HCT116 (cell line): Measurements from ENCODE around the gene PRKCH. TPM values are rescaled to one million over a fixed set of nuclear protein-coding genes. Genes with fewer than 3 reads are reported as not detected.

Source experiments
- ATAC-seq: fragments of 200-7000 bp; cut with Tn5 transposase; 2 replicates; pipeline ENCODE4 v1.9.1; 2020; ENCODE audit warnings: mild to moderate bottlenecking, moderate library complexity
- BruUV-seq: library from RNA; stranded (reverse); fragments of 400-500 nt; replicated peaks from 2 replicates; lab custom pipeline; 2021; lab: Mats Ljungman, UMichigan
- CTCF ChIA-PET: fragments of 300-600 bp; sonication (Branson Sonifier 250); formaldehyde crosslinking; loops from one replicate; lab custom pipeline; 2021; ENCODE audit warnings: antibody characterized with exemption; lab: Charles Lee
- POLR2A ChIA-PET: fragments of 300-600, 350-600 bp; sonication (Branson Sonifier 250); formaldehyde crosslinking; loops from one replicate; lab custom pipeline; 2021; ENCODE audit warnings: antibody characterized with exemption; lab: Charles Lee
- RAD21 ChIA-PET, 2 experiments: fragments of 300-600 bp; sonication (Branson Sonifier 250); formaldehyde crosslinking; loops; one replicate each; lab custom pipeline; 2023; ENCODE audit warnings: low total read pairs in 2 of 2; ENCODE audit not compliant: uncharacterized antibody in 2 of 2, unreplicated experiment in 2 of 2, low non-redundant PET in 1 of 2; lab: Charles Lee
- DNase-seq: peaks from one replicate; pipeline ENCODE4 v3.0.0-alpha.2; 2010; ENCODE audit warnings: low read depth, low spot score
- H2AFZ ChIP-seq: fragments of 200-600 bp; shearing (Covaris generic), sonication (generic); 2 replicates; pipeline ENCODE4 v1.6.1; 2017; ENCODE audit warnings: low read depth, mixed run types, mixed read lengths, antibody characterized with exemption, low read length; ENCODE audit not compliant: poor library complexity, severe bottlenecking
- H3K27ac ChIP-seq: 2 replicates; pipeline ENCODE4 v1.5.1; 2012; ENCODE audit warnings: low read depth, low read length
- H3K27me3 ChIP-seq: fragments of 200-600 bp; sonication (generic); 2 replicates; pipeline ENCODE4 v1.6.1; 2016; ENCODE audit warnings: mixed run types, low read length, mixed read lengths; ENCODE audit not compliant: insufficient read depth
- H3K36me3 ChIP-seq, 2 experiments: fragments of 200-500 bp in 1 of 2; fragments of 200-600 bp in 1 of 2; sonication (Bioruptor generic) in 1 of 2; sonication (generic) in 1 of 2; 2 replicates each; pipeline versions ENCODE4 v1.5.1 to v1.6.1; 2014 to 2016; ENCODE audit warnings: low read length in 2 of 2, inconsistent platforms in 1 of 2, mixed read lengths in 1 of 2, mixed run types in 1 of 2; ENCODE audit not compliant: insufficient read depth in 2 of 2, control insufficient read depth in 1 of 2
- H3K4me1 ChIP-seq, 2 experiments: fragments of 200-600 bp in 1 of 2; sonication (generic) in 1 of 2; 2 replicates each; pipeline versions ENCODE4 v1.5.1 to v1.6.1; 2012 to 2017; ENCODE audit warnings: low read length in 2 of 2, inconsistent platforms in 1 of 2, mild to moderate bottlenecking in 1 of 2, mixed read lengths in 1 of 2, mixed run types in 1 of 2, moderate library complexity in 1 of 2; ENCODE audit not compliant: insufficient read depth in 2 of 2, control insufficient read depth in 1 of 2
- H3K4me2 ChIP-seq: fragments of 200-600 bp; sonication (generic); 2 replicates; pipeline ENCODE4 v1.6.1; 2017; ENCODE audit warnings: mixed run types, low read length, mixed read lengths
- H3K4me3 ChIP-seq, 2 experiments: fragments of 200-600 bp in 1 of 2; sonication (generic) in 1 of 2; replicated peaks in 1 of 2; 2 replicates each; pipeline ENCODE4 v1.5.1; 2011 to 2016; ENCODE audit warnings: low read length in 2 of 2, control low read depth in 1 of 2, low read depth in 1 of 2, mild to moderate bottlenecking in 1 of 2, mixed read lengths in 1 of 2, mixed run types in 1 of 2
- H3K79me2 ChIP-seq: fragments of 200-600 bp; sonication (generic); 2 replicates; pipeline ENCODE4 v1.6.1; 2017; ENCODE audit warnings: mild to moderate bottlenecking, mixed run types, low read length, moderate library complexity, mixed read lengths; ENCODE audit not compliant: insufficient read depth
- H3K9ac ChIP-seq: fragments of 200-600 bp; sonication (generic); 2 replicates; pipeline ENCODE4 v1.6.1; 2016; ENCODE audit warnings: low read length, mixed read lengths
- H3K9me2 ChIP-seq: fragments of 200-600 bp; sonication (generic), shearing (Covaris generic); 2 replicates; pipeline ENCODE4 v1.6.1; 2017; ENCODE audit warnings: mixed run types, mild to moderate bottlenecking, moderate library complexity; ENCODE audit not compliant: insufficient read depth
- H3K9me3 ChIP-seq, 2 experiments: fragments of 200-500 bp in 1 of 2; fragments of 200-600 bp in 1 of 2; sonication (Bioruptor generic) in 1 of 2; sonication (generic) in 1 of 2; 2 replicates each; pipeline ENCODE4 v1.6.1; 2014 to 2017; ENCODE audit warnings: low read length in 2 of 2, mixed read lengths in 2 of 2, inconsistent platforms in 1 of 2, low read depth in 1 of 2, mild to moderate bottlenecking in 1 of 2, mixed run types in 1 of 2, moderate library complexity in 1 of 2; ENCODE audit not compliant: control insufficient read depth in 1 of 2, insufficient read depth in 1 of 2
- H4K20me1 ChIP-seq: fragments of 200-600 bp; sonication (generic), shearing (Covaris generic); 2 replicates; pipeline ENCODE4 v1.6.1; 2017; ENCODE audit warnings: mixed run types, mild to moderate bottlenecking, moderate library complexity; ENCODE audit not compliant: insufficient read depth
- EZH2 ChIP-seq: fragments of 200-600 bp; sonication (generic); IDR thresholded peaks from 2 replicates; pipeline ENCODE4 v1.6.1; 2017; ENCODE audit warnings: antibody characterized with exemption, mixed run types
- EZH2phosphoT487 ChIP-seq: fragments of 200-600 bp; IDR thresholded peaks from 2 replicates; pipeline ENCODE4 v1.6.1; 2018; ENCODE audit warnings: antibody characterized with exemption, borderline replicate concordance
- MAX ChIP-seq: IDR thresholded peaks from 2 replicates; pipeline ENCODE4 v1.6.1; 2012
- YY1 ChIP-seq: IDR thresholded peaks from 2 replicates; pipeline ENCODE4 v1.6.1; 2011; ENCODE audit warnings: low read length, low read depth, moderate library complexity, mild to moderate bottlenecking; ENCODE audit not compliant: insufficient replicate concordance; ENCODE audit errors: extremely low read depth
- ZFX ChIP-seq: fragments of 450-650 bp; IDR thresholded peaks from 2 replicates; pipeline ENCODE4 v1.6.1; 2017
- intact Hi-C: fragments of 100-400 bp; cut with micrococcal nuclease; formaldehyde crosslinking; loops from 2 replicates; pipeline ENCODE4 v1.10.0; 2022
- total RNA-seq: library from RNA; stranded (reverse); gene quantifications from one replicate; pipeline ENCODE4 v1.2.1, GENCODE V29; 2021; ENCODE audit not compliant: unreplicated experiment
- TF ChIP-seq, protein P1 (sequence below), 3 experiments: fragments of 200-600 bp in 1 of 3; sonication (generic) in 1 of 3; IDR thresholded peaks in 2 of 3; conservative IDR thresholded peaks in 1 of 3; 2 replicates each; pipeline ENCODE4 v1.5.1; 2012 to 2017; ENCODE audit warnings: low read depth in 2 of 3, low read length in 2 of 3, antibody characterized with exemption in 1 of 3, borderline replicate concordance in 1 of 3, control low read depth in 1 of 3, mild to moderate bottlenecking in 1 of 3, mixed read lengths in 1 of 3, mixed run types in 1 of 3, moderate library complexity in 1 of 3; ENCODE audit not compliant: insufficient read depth in 1 of 3
- TF ChIP-seq, protein P2 (sequence below): IDR thresholded peaks from 2 replicates; pipeline ENCODE4 v1.6.1; 2012

PRKCH gene
- total RNA-seq, 1 experiment from 2014 or later, result 16.6 TPM

- DNase-seq, result no peak
- Histone ChIP-seq H3K4me1 (peaks cover 4 to 45% of the 10 kb centered on the region in 2 experiments; a peak in 2 of 4 replicates), H3K4me3 (no peak overlapping the region), H3K27ac (no peak overlapping the region), H3K9ac (no peak overlapping the region), H2AFZ (no peak overlapping the region), H3K4me2 (no peak overlapping the region; the same call in 1 of the 2 replicates), H3K9me3 (no peaks in the 10 kb centered on the region), H3K36me3 (no peaks in the 10 kb centered on the region), H3K79me2 (peaks cover 8% of the 10 kb centered on the region; the same call in 1 of the 2 replicates), H3K27me3 (no peaks in the 10 kb centered on the region), H4K20me1 (no peaks in the 10 kb centered on the region), H3K9me2 (no peaks in the 10 kb centered on the region)
- no peak for ATAC-seq
- intact Hi-C loops, result no loop called here
- POLR2A ChIA-PET, result no interaction called here
- TF ChIP-seq, protein P1, sequence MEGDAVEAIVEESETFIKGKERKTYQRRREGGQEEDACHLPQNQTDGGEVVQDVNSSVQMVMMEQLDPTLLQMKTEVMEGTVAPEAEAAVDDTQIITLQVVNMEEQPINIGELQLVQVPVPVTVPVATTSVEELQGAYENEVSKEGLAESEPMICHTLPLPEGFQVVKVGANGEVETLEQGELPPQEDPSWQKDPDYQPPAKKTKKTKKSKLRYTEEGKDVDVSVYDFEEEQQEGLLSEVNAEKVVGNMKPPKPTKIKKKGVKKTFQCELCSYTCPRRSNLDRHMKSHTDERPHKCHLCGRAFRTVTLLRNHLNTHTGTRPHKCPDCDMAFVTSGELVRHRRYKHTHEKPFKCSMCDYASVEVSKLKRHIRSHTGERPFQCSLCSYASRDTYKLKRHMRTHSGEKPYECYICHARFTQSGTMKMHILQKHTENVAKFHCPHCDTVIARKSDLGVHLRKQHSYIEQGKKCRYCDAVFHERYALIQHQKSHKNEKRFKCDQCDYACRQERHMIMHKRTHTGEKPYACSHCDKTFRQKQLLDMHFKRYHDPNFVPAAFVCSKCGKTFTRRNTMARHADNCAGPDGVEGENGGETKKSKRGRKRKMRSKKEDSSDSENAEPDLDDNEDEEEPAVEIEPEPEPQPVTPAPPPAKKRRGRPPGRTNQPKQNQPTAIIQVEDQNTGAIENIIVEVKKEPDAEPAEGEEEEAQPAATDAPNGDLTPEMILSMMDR (IDR thresholded peaks at IDR 0.05 in 2 of 3, conservative IDR thresholded peaks at IDR 0.05 in 1 of 3; ENCODE audit: borderline replicate concordance in 1 of 3, insufficient read depth in 1 of 3, low read depth in 2 of 3, low read length in 2 of 3), result no peak
- TF ChIP-seq, protein P2, sequence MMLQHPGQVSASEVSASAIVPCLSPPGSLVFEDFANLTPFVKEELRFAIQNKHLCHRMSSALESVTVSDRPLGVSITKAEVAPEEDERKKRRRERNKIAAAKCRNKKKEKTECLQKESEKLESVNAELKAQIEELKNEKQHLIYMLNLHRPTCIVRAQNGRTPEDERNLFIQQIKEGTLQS, result no peak
- TF ChIP-seq ZFX, result no peak
- no peak for TF ChIP-seq EZH2phosphoT487
- TF ChIP-seq YY1, result no peak
- no peak for TF ChIP-seq EZH2
- no peak for TF ChIP-seq MAX
- CTCF ChIA-PET, result no interaction called here
- RAD21 ChIA-PET, result no interaction called here
- BruUV-seq, result no TSS peak
Measured at GRCh38 chr14:61362072-61362750, 40.8 kb downstream of the PRKCH start.
